ENCODE measurements around the gene RAMP3. TPM values are rescaled to one million over a fixed set of nuclear protein-coding genes. Genes with fewer than 3 reads are reported as not detected.
"Not testable (repeated sequence)": the region's sequence is repeated elsewhere in the genome, so short reads cannot be mapped to it uniquely, and the experiment has no call there.

Gene RAMP3
- total and polyA plus RNA-seq, 7 donors, result 2.5 to 57.8 (median 26.0) TPM

- peak; percentile 46 for DNase-seq
- intact Hi-C loops (cut with DNase I), result no loop called here
- no peak for TF ChIP-seq POLR2AphosphoS5 (IDR thresholded peaks at IDR 0.05)
- no peak for TF ChIP-seq POLR2A (IDR thresholded peaks at IDR 0.05)
- H3K4me3 ChIP-seq, result no peak overlapping the region
- 74 to 82% methylated on average over 3 of the region's 3 CpGs for WGBS, 2 donors
- H3K4me1 ChIP-seq, result peaks cover 0 to 7% (median 5%) of the 10 kb centered on the region in 4 donors
- no peak overlapping the region for H3K27ac ChIP-seq
- peaks cover 6 to 20% (median 12%) of the 10 kb centered on the region in 3 donors for H3K27me3 ChIP-seq
- peaks cover 0 to 2% (median 0%) of the 10 kb centered on the region in 4 donors for H3K9me3 ChIP-seq
- H3K36me3 ChIP-seq, result no peaks in the 10 kb centered on the region
Measured at GRCh38 chr7:45162311-45162845, 4.8 kb downstream of the RAMP3 start.

- H3K9me3 ChIP-seq, result peaks cover 0 to 2% (median 0%) of the 10 kb centered on the region in 4 donors
- 51 to 63% methylated on average over 2 of the region's 2 CpGs for WGBS, 2 donors
- TF ChIP-seq POLR2AphosphoS5 (IDR thresholded peaks at IDR 0.05), result no peak
- no peak for TF ChIP-seq POLR2A (IDR thresholded peaks at IDR 0.05)
- TF ChIP-seq EP300 (IDR thresholded peaks at IDR 0.05), result no peak
- no peak for TF ChIP-seq CTCF (IDR thresholded peaks at IDR 0.05)
- no peak overlapping the region for H3K4me3 ChIP-seq
- intact Hi-C loops (cut with DNase I), result no loop called here
- peak; percentile 33 for DNase-seq
- H3K4me1 ChIP-seq, result no peaks in the 10 kb centered on the region
- no peak overlapping the region for H3K27ac ChIP-seq
- H3K36me3 ChIP-seq, result no peaks in the 10 kb centered on the region
- peaks cover 0 to 13% (median 4%) of the 10 kb centered on the region in 3 donors for H3K27me3 ChIP-seq
Measured at GRCh38 chr7:45162943-45163691, 5.5 kb downstream of the RAMP3 start.

- no peaks in the 10 kb centered on the region for H3K4me1 ChIP-seq
- no peaks in the 10 kb centered on the region for H3K36me3 ChIP-seq
- peak; percentile 48 for DNase-seq
- WGBS, 2 donors, result 81 to 86% methylated on average over 4 of the region's 4 CpGs
- peaks cover 0 to 7% (median 0%) of the 10 kb centered on the region in 3 donors for H3K27me3 ChIP-seq
- H3K27ac ChIP-seq, result no peak overlapping the region
- peaks cover 0 to 2% (median 0%) of the 10 kb centered on the region in 4 donors for H3K9me3 ChIP-seq
- no peak overlapping the region for H3K4me3 ChIP-seq
- intact Hi-C loops (cut with DNase I), result no loop called here
- TF ChIP-seq POLR2AphosphoS5 (IDR thresholded peaks at IDR 0.05) (no peak), POLR2A (IDR thresholded peaks at IDR 0.05) (no peak), EP300 (IDR thresholded peaks at IDR 0.05) (no peak), CTCF (IDR thresholded peaks at IDR 0.05) (no peak)
Measured at GRCh38 chr7:45163692-45164052, 6.1 kb downstream of the RAMP3 start.

- intact Hi-C loops (cut with DNase I); H3K4me3 ChIP-seq; H3K27ac ChIP-seq; H3K9me3 ChIP-seq; H3K4me1 ChIP-seq; H3K27me3 ChIP-seq; H3K36me3 ChIP-seq: not testable (repeated sequence)
- 75 to 86% methylated on average over 3 of the region's 3 CpGs for WGBS, 2 donors
- DNase-seq, result peak; percentile 35
Measured at GRCh38 chr7:45164271-45164670, 6.7 kb downstream of the RAMP3 start.

- WGBS, 2 donors, result 58 to 66% methylated on average over 3 of the region's 3 CpGs
- H3K9me3 ChIP-seq, result peaks cover 0 to 2% (median 0%) of the 10 kb centered on the region in 4 donors
- intact Hi-C loops (cut with DNase I), result no loop called here
- no peak overlapping the region for H3K4me3 ChIP-seq
- TF ChIP-seq EP300 (IDR thresholded peaks at IDR 0.05), result no peak
- no peak for TF ChIP-seq CTCF (IDR thresholded peaks at IDR 0.05)
- no peak for TF ChIP-seq POLR2AphosphoS5 (IDR thresholded peaks at IDR 0.05)
- no peak for TF ChIP-seq POLR2A (IDR thresholded peaks at IDR 0.05)
- DNase-seq, result no peak
- H3K36me3 ChIP-seq, result no peaks in the 10 kb centered on the region
- no peak overlapping the region for H3K27ac ChIP-seq
- no peaks in the 10 kb centered on the region for H3K27me3 ChIP-seq
- H3K4me1 ChIP-seq, result no peaks in the 10 kb centered on the region
Measured at GRCh38 chr7:45165857-45166256, 8.3 kb downstream of the RAMP3 start.
